ENCODE data around the gene FGR.

DNA sequence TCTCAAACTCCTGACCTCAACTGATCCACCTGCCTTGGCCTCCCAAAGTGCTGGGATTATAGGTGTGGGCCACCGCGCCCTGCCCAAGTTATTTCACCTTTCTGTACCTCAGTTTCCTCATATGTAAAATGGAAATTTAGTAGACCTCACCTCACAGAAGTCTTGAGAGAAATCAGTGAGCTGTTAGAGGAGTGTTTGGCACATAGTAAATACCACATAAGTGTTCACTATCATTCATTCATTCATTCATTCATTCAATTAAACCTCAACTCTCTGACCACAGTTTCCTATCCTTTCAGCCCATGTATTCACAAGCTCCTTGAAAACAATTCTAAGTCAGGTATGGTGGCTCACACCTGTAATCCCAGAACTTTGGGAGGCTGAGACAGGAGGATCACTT lies 3.8 kb upstream of the FGR start:
- no peak for TF ChIP-seq POLR2AphosphoS5 (IDR thresholded peaks at IDR 0.05; ENCODE audit: low read depth, low read length)
- TF ChIP-seq SIN3A (IDR thresholded peaks at IDR 0.05; ENCODE audit: low read depth): no peak
- TF ChIP-seq, protein P1, sequence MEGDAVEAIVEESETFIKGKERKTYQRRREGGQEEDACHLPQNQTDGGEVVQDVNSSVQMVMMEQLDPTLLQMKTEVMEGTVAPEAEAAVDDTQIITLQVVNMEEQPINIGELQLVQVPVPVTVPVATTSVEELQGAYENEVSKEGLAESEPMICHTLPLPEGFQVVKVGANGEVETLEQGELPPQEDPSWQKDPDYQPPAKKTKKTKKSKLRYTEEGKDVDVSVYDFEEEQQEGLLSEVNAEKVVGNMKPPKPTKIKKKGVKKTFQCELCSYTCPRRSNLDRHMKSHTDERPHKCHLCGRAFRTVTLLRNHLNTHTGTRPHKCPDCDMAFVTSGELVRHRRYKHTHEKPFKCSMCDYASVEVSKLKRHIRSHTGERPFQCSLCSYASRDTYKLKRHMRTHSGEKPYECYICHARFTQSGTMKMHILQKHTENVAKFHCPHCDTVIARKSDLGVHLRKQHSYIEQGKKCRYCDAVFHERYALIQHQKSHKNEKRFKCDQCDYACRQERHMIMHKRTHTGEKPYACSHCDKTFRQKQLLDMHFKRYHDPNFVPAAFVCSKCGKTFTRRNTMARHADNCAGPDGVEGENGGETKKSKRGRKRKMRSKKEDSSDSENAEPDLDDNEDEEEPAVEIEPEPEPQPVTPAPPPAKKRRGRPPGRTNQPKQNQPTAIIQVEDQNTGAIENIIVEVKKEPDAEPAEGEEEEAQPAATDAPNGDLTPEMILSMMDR (IDR thresholded peaks at IDR 0.05 in 2 of 3, conservative IDR thresholded peaks at IDR 0.05 in 1 of 3; ENCODE audit: borderline replicate concordance in 1 of 3, insufficient read depth in 1 of 3, low read depth in 2 of 3, low read length in 2 of 3): no peak
- TF ChIP-seq SRF (IDR thresholded peaks at IDR 0.05; ENCODE audit: low read depth): no peak
- TF ChIP-seq POLR2A (IDR thresholded peaks at IDR 0.05; ENCODE audit: borderline replicate concordance, extremely low read depth, insufficient read depth, insufficient read length): no peak
- TF ChIP-seq, protein P2, sequence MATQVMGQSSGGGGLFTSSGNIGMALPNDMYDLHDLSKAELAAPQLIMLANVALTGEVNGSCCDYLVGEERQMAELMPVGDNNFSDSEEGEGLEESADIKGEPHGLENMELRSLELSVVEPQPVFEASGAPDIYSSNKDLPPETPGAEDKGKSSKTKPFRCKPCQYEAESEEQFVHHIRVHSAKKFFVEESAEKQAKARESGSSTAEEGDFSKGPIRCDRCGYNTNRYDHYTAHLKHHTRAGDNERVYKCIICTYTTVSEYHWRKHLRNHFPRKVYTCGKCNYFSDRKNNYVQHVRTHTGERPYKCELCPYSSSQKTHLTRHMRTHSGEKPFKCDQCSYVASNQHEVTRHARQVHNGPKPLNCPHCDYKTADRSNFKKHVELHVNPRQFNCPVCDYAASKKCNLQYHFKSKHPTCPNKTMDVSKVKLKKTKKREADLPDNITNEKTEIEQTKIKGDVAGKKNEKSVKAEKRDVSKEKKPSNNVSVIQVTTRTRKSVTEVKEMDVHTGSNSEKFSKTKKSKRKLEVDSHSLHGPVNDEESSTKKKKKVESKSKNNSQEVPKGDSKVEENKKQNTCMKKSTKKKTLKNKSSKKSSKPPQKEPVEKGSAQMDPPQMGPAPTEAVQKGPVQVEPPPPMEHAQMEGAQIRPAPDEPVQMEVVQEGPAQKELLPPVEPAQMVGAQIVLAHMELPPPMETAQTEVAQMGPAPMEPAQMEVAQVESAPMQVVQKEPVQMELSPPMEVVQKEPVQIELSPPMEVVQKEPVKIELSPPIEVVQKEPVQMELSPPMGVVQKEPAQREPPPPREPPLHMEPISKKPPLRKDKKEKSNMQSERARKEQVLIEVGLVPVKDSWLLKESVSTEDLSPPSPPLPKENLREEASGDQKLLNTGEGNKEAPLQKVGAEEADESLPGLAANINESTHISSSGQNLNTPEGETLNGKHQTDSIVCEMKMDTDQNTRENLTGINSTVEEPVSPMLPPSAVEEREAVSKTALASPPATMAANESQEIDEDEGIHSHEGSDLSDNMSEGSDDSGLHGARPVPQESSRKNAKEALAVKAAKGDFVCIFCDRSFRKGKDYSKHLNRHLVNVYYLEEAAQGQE (IDR thresholded peaks at IDR 0.05; ENCODE audit: low read depth): no peak
- TF ChIP-seq, protein P3, sequence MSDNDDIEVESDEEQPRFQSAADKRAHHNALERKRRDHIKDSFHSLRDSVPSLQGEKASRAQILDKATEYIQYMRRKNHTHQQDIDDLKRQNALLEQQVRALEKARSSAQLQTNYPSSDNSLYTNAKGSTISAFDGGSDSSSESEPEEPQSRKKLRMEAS (IDR thresholded peaks at IDR 0.05): no peak
- TF ChIP-seq ZNF274 (IDR thresholded peaks at IDR 0.05; ENCODE audit: low read depth, low read length): no peak
- TF ChIP-seq JUND (IDR thresholded peaks at IDR 0.05): no peak
- TF ChIP-seq EZH2phosphoT487 (IDR thresholded peaks at IDR 0.05; ENCODE audit: borderline replicate concordance): no peak
